Neuronal stem cell (in vitro differentiated cells): ENCODE results near the gene FKBP1C. TPM values are rescaled to one million over a fixed set of nuclear protein-coding genes. Genes with fewer than 3 reads are reported as not detected.

Experiments used
- DNase-seq: peaks from one replicate; pipeline ENCODE4 v3.0.0-alpha.2; 2013; ENCODE audit warnings: low spot score
- H2AFZ ChIP-seq: one replicate; pipeline ENCODE4 v1.6.1; 2013; ENCODE audit warnings: mild to moderate bottlenecking, low read length, inconsistent platforms
- H2AK5ac ChIP-seq: 2 replicates; pipeline ENCODE4 v1.6.1; 2013; ENCODE audit warnings: low read depth, mild to moderate bottlenecking, inconsistent platforms, low read length, moderate library complexity, mixed read lengths
- H2BK120ac ChIP-seq: 2 replicates; pipeline ENCODE4 v1.6.1; 2013; ENCODE audit warnings: low read depth, mild to moderate bottlenecking, inconsistent platforms, low read length, moderate library complexity, mixed read lengths
- H2BK12ac ChIP-seq: one replicate; pipeline ENCODE4 v1.6.1; 2013; ENCODE audit warnings: low read length, inconsistent platforms
- H2BK15ac ChIP-seq: 2 replicates; pipeline ENCODE4 v1.6.1; 2013; ENCODE audit warnings: mild to moderate bottlenecking, low read length, inconsistent platforms, mixed read lengths
- H2BK5ac ChIP-seq: one replicate; pipeline ENCODE4 v1.6.1; 2013; ENCODE audit warnings: inconsistent platforms, mild to moderate bottlenecking, low read length, moderate library complexity
- H3K14ac ChIP-seq: one replicate; pipeline ENCODE4 v1.6.1; 2013; ENCODE audit warnings: low read length, inconsistent platforms
- H3K18ac ChIP-seq: 2 replicates; pipeline ENCODE4 v1.6.1; 2013; ENCODE audit warnings: low read length, inconsistent platforms
- H3K23ac ChIP-seq: 2 replicates; pipeline ENCODE4 v1.6.1; 2013; ENCODE audit warnings: low read depth, mild to moderate bottlenecking, mixed read lengths, low read length, inconsistent platforms; ENCODE audit not compliant: poor library complexity
- H3K27ac ChIP-seq: replicated peaks from 3 replicates; pipeline ENCODE4 v1.5.1; 2013; ENCODE audit warnings: low read length, inconsistent platforms
- H3K27me3 ChIP-seq, 3 experiments: 2 replicates each; pipeline ENCODE4 v1.6.1; 2013; ENCODE audit warnings: low read length in 3 of 3, mild to moderate bottlenecking in 2 of 3, inconsistent platforms in 1 of 3, low read depth in 1 of 3, mixed read lengths in 1 of 3, moderate library complexity in 1 of 3; ENCODE audit not compliant: control insufficient read depth in 3 of 3, insufficient read depth in 3 of 3
- H3K36me3 ChIP-seq, 2 donors: replicated peaks in 1 of 2; 2 replicates each; pipeline ENCODE4 v1.6.1; 2013; ENCODE audit warnings: low read length in 2 of 2; ENCODE audit not compliant: control insufficient read depth in 2 of 2, insufficient read depth in 2 of 2
- H3K4ac ChIP-seq: 2 replicates; pipeline ENCODE4 v1.6.1; 2013; ENCODE audit warnings: inconsistent platforms, mild to moderate bottlenecking, low read length, moderate library complexity
- H3K4me1 ChIP-seq, 2 donors: 1 replicate in 1 of 2; 2 replicates in 1 of 2; pipeline ENCODE4 v1.6.1; 2013; ENCODE audit warnings: low read length in 2 of 2, low read depth in 1 of 2; ENCODE audit not compliant: control insufficient read depth in 2 of 2, insufficient read depth in 1 of 2
- H3K4me2 ChIP-seq: one replicate; pipeline ENCODE4 v1.6.1; 2013; ENCODE audit warnings: mild to moderate bottlenecking, low read length, inconsistent platforms; ENCODE audit not compliant: insufficient read depth, poor library complexity, severe bottlenecking
- H3K4me3 ChIP-seq, 2 donors: 2 replicates each; pipeline ENCODE4 v1.5.1; 2013; ENCODE audit warnings: low read length in 2 of 2, mild to moderate bottlenecking in 2 of 2, inconsistent platforms in 1 of 2, moderate library complexity in 1 of 2
- H3K79me1 ChIP-seq: one replicate; pipeline ENCODE4 v1.6.1; 2013; ENCODE audit warnings: low read depth, mild to moderate bottlenecking, inconsistent platforms, low read length, moderate library complexity
- H3K9ac ChIP-seq: one replicate; pipeline ENCODE4 v1.6.1; 2013; ENCODE audit warnings: mild to moderate bottlenecking, low read depth, low read length, inconsistent platforms; ENCODE audit not compliant: poor library complexity
- H3K9me3 ChIP-seq, 2 donors: replicated peaks in 1 of 2; 2 replicates each; pipeline versions ENCODE3 to v1.6.1; 2013; ENCODE audit warnings: low read length in 2 of 2, mild to moderate bottlenecking in 2 of 2, inconsistent platforms in 1 of 2, low read depth in 1 of 2, mixed read lengths in 1 of 2, moderate library complexity in 1 of 2; ENCODE audit not compliant: control insufficient read depth in 2 of 2, insufficient read depth in 1 of 2
- H4K8ac ChIP-seq: one replicate; pipeline ENCODE4 v1.6.1; 2013; ENCODE audit warnings: low read depth, mild to moderate bottlenecking, inconsistent platforms, low read length, moderate library complexity
- H4K91ac ChIP-seq: one replicate; pipeline ENCODE4 v1.6.1; 2013; ENCODE audit warnings: low read length, low read depth, mild to moderate bottlenecking, inconsistent platforms; ENCODE audit not compliant: poor library complexity
- WGBS, 2 donors: extraction: QIAGEN DNeasy Blood & Tissue Kit; methylation state at CpG; one replicate each; pipeline ENCODE4 v1.1.7; 2013; ENCODE audit warnings: missing lambda C conversion rate in 2 of 2, mixed read lengths in 1 of 2; ENCODE audit not compliant: insufficient read length in 2 of 2, insufficient replicate concordance in 1 of 2; ENCODE audit errors: extremely low coverage in 2 of 2; 5-methylcytosine and 5-hydroxymethylcytosine counted together
- small RNA-seq: library from polyadenylated mRNA; stranded (forward); fragments of <200 nt; extraction: miRNeasy Mini kit (QIAGEN cat#:217004); gene quantifications from one replicate; pipeline ENCODE3, GENCODE V24; 2013; ENCODE audit not compliant: insufficient read depth

The FKBP1C gene

DNA sequence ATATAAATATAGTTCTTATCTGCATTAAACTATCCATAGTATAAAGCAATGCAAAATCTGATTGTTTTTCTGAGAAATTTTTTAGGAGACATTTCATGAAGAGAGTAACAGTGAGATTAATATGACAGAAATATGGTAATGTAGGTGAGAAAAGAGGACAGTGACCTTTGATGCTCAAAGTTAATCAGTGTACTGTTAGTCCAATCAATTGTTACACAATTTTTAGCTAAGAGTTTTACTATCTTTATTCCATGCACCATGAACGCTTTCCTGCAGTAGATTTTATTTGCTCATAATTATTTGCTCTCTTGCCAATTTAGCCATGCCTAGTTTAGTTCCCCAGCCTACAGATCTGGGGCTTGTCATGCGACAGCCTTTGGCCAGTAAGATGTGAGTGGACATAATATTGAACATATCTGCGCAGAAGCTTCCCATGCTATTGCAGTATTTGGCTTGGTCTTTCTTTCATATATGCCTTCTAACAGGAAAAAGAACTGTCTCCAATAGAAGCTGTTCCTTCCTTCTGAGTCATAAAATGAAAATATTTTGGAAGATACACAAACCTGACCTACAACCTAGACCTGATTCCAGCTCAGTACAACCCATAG, 38.7 kb downstream of the FKBP1C start:
- no peak overlapping the region for H3K18ac ChIP-seq
- WGBS, 2 donors: no CpG with 5 or more reads among the region's 3 CpGs
- H2AK5ac ChIP-seq: no peak overlapping the region
- H3K4me2 ChIP-seq: no peak overlapping the region
- H4K8ac ChIP-seq: no peak overlapping the region
- H3K4me3 ChIP-seq: no peak overlapping the region
- no peaks in the 10 kb centered on the region for H3K36me3 ChIP-seq
- H2AFZ ChIP-seq: no peak overlapping the region
- DNase-seq: no peak
- H2BK12ac ChIP-seq: no peak overlapping the region
- H3K9me3 ChIP-seq: no peaks in the 10 kb centered on the region
- H2BK15ac ChIP-seq: no peak overlapping the region
- H3K23ac ChIP-seq: no peak overlapping the region
- no peak overlapping the region for H3K14ac ChIP-seq
- H3K4ac ChIP-seq: no peak overlapping the region
- H3K27me3 ChIP-seq: no peaks in the 10 kb centered on the region
- H2BK5ac ChIP-seq: no peak overlapping the region
- H3K9ac ChIP-seq: no peak overlapping the region
- no peak overlapping the region for H4K91ac ChIP-seq
- H2BK120ac ChIP-seq: no peak overlapping the region
- H3K79me1 ChIP-seq: no peaks in the 10 kb centered on the region
- H3K27ac ChIP-seq: no peak overlapping the region
- no peaks in the 10 kb centered on the region for H3K4me1 ChIP-seq

DNA sequence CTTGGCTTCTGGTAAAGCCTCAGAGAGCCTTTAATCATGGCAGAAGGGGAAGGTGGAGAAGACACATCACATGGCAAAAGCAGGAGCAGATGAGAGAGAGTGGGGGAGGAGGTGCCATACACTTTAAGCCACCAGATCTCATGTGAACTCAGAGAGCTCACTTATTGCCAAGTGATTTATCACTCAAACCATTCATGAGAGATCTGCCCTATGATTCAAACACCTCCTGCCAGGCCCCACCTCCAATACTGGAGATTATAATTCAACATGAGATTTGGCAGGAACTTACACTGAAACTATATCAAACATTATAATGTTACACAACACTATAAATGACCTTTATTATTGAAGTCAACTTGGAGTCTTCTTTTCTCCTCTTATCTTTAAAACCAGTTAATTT, 47.9 kb downstream of the FKBP1C start:
- H2AK5ac ChIP-seq: no peak overlapping the region

DNA sequence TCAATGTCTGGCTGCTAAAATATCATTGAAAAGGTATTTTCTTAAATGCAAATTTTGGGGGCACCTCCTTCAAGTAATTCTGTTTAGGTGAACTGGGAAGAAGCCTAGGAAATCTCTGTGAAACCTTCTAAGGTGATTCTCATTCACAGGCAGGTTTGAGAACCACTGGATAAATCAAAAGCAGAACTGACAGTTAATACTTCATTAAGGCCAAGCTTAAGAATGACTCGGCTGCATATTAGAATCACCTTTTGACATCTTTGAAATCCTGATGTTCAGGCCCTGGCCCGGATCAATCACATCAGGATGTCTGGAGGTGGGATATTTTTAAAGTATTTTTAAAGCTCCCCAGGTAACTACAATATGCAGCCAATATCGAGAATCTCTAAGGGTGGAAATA, 50.6 kb downstream of the FKBP1C start:
- H3K4me1 ChIP-seq: peaks cover 0 to 9% of the 10 kb centered on the region in 2 donors
- no peaks in the 10 kb centered on the region for H3K27me3 ChIP-seq
- H3K9me3 ChIP-seq: no peaks in the 10 kb centered on the region
- no peaks in the 10 kb centered on the region for H3K36me3 ChIP-seq
- H3K9ac ChIP-seq: no peak overlapping the region
- no peak overlapping the region for H3K4ac ChIP-seq
- H2AFZ ChIP-seq: no peak overlapping the region
- H4K8ac ChIP-seq: no peak overlapping the region
- H2AK5ac ChIP-seq: no peak overlapping the region
- H3K4me3 ChIP-seq: no peak overlapping the region
- H3K79me1 ChIP-seq: no peaks in the 10 kb centered on the region
- no peak overlapping the region for H2BK120ac ChIP-seq
- no peak overlapping the region for H2BK15ac ChIP-seq
- H2BK5ac ChIP-seq: no peak overlapping the region
- H3K27ac ChIP-seq: no peak overlapping the region
- DNase-seq: no peak
- no peak overlapping the region for H3K14ac ChIP-seq
- no peak overlapping the region for H2BK12ac ChIP-seq
- H4K91ac ChIP-seq: no peak overlapping the region
- no peak overlapping the region for H3K23ac ChIP-seq
- no peak overlapping the region for H3K4me2 ChIP-seq
- no CpG with 5 or more reads among the region's 3 CpGs for WGBS, 2 donors
- H3K18ac ChIP-seq: no peak overlapping the region

More for the DNA sequence above, 47.9 kb downstream of the FKBP1C start:
- Histone ChIP-seq H2BK15ac (no peak overlapping the region), H3K9me3 (no peaks in the 10 kb centered on the region), H3K23ac (no peak overlapping the region), H3K36me3 (no peaks in the 10 kb centered on the region), H3K14ac (no peak overlapping the region), H2BK5ac (no peak overlapping the region), H4K8ac (no peak overlapping the region), H3K4me1 (peaks cover 0 to 9% of the 10 kb centered on the region in 2 donors), H3K27me3 (no peaks in the 10 kb centered on the region), H3K4ac (no peak overlapping the region), H2BK120ac (no peak overlapping the region), H2AFZ (no peak overlapping the region), H2BK12ac (no peak overlapping the region), H3K79me1 (no peaks in the 10 kb centered on the region), H4K91ac (no peak overlapping the region), H3K18ac (no peak overlapping the region), H3K4me3 (no peak overlapping the region), H3K27ac (no peak overlapping the region), H3K4me2 (no peak overlapping the region), H3K9ac (no peak overlapping the region)
- DNase-seq: no peak

Small RNA genes within 50 kb of the gene (small RNA-seq; reads per million reads assigned to genes)
- gene SPTLC1P3: not detected
